ENCODE results near the gene SPATA6.

SPATA6 gene

GRCh38 chr1:48405940-48406339 lies 66.1 kb downstream of the SPATA6 start:
- H3K4me3 ChIP-seq (ENCODE audit: low read length), result no peak overlapping the region
- no peak overlapping the region for H3K9ac ChIP-seq (ENCODE audit: low read length)
- no peaks in the 10 kb centered on the region for H3K36me3 ChIP-seq (ENCODE audit: control insufficient read depth, low read depth, low read length)
- H3K27me3 ChIP-seq (ENCODE audit: control insufficient read depth, insufficient read depth, low read length), result no peaks in the 10 kb centered on the region
- no peaks in the 10 kb centered on the region for H3K9me3 ChIP-seq (ENCODE audit: control insufficient read depth, low read depth, low read length)
- H3K4me1 ChIP-seq (ENCODE audit: control insufficient read depth, low read depth, low read length), result no peaks in the 10 kb centered on the region
- no peak overlapping the region for H3K27ac ChIP-seq (ENCODE audit: low read length)

GRCh38 chr1:48405400-48405799 lies 66.6 kb downstream of the SPATA6 start:
- H3K4me3 ChIP-seq (ENCODE audit: low read length), result no peak overlapping the region

GRCh38 chr1:48402599-48402998 lies 69.4 kb downstream of the SPATA6 start:
- H3K9ac ChIP-seq (ENCODE audit: low read length), result no peak overlapping the region
- no peaks in the 10 kb centered on the region for H3K27me3 ChIP-seq (ENCODE audit: control insufficient read depth, insufficient read depth, low read length)
- no peaks in the 10 kb centered on the region for H3K9me3 ChIP-seq (ENCODE audit: control insufficient read depth, low read depth, low read length)
- H3K4me3 ChIP-seq (ENCODE audit: low read length), result no peak overlapping the region
- no peaks in the 10 kb centered on the region for H3K36me3 ChIP-seq (ENCODE audit: control insufficient read depth, low read depth, low read length)
- no peak overlapping the region for H3K27ac ChIP-seq (ENCODE audit: low read length)
- H3K4me1 ChIP-seq (ENCODE audit: control insufficient read depth, low read depth, low read length), result no peaks in the 10 kb centered on the region

More at GRCh38 chr1:48405400-48405799, 66.6 kb downstream of the SPATA6 start:
- no peak overlapping the region for H3K27ac ChIP-seq (ENCODE audit: low read length)
- H3K36me3 ChIP-seq (ENCODE audit: control insufficient read depth, low read depth, low read length), result no peaks in the 10 kb centered on the region
- H3K4me1 ChIP-seq (ENCODE audit: control insufficient read depth, low read depth, low read length), result no peaks in the 10 kb centered on the region
- no peak overlapping the region for H3K9ac ChIP-seq (ENCODE audit: low read length)
- no peaks in the 10 kb centered on the region for H3K27me3 ChIP-seq (ENCODE audit: control insufficient read depth, insufficient read depth, low read length)
- no peaks in the 10 kb centered on the region for H3K9me3 ChIP-seq (ENCODE audit: control insufficient read depth, low read depth, low read length)

GRCh38 chr1:48396208-48396607 lies 75.8 kb downstream of the SPATA6 start:
- H3K9me3 ChIP-seq (ENCODE audit: control insufficient read depth, low read depth, low read length), result no peaks in the 10 kb centered on the region
- H3K9ac ChIP-seq (ENCODE audit: low read length), result no peak overlapping the region
- no peak overlapping the region for H3K27ac ChIP-seq (ENCODE audit: low read length)

GRCh38 chr1:48391926-48392325 lies 80.1 kb downstream of the SPATA6 start:
- Histone ChIP-seq H3K27me3 (ENCODE audit: control insufficient read depth, insufficient read depth, low read length) (no peaks in the 10 kb centered on the region), H3K4me3 (ENCODE audit: low read length) (no peak overlapping the region), H3K27ac (ENCODE audit: low read length) (no peak overlapping the region)

More at GRCh38 chr1:48396208-48396607, 75.8 kb downstream of the SPATA6 start:
- Histone ChIP-seq H3K4me1 (ENCODE audit: control insufficient read depth, low read depth, low read length) (no peaks in the 10 kb centered on the region), H3K36me3 (ENCODE audit: control insufficient read depth, low read depth, low read length) (no peaks in the 10 kb centered on the region), H3K4me3 (ENCODE audit: low read length) (no peak overlapping the region), H3K27me3 (ENCODE audit: control insufficient read depth, insufficient read depth, low read length) (no peaks in the 10 kb centered on the region)

GRCh38 chr1:48387409-48387808 lies 84.6 kb downstream of the SPATA6 start:
- no peaks in the 10 kb centered on the region for H3K4me1 ChIP-seq (ENCODE audit: control insufficient read depth, low read depth, low read length)

More at GRCh38 chr1:48391926-48392325, 80.1 kb downstream of the SPATA6 start:
- H3K4me1 ChIP-seq (ENCODE audit: control insufficient read depth, low read depth, low read length), result no peaks in the 10 kb centered on the region
- H3K9me3 ChIP-seq (ENCODE audit: control insufficient read depth, low read depth, low read length), result no peaks in the 10 kb centered on the region
- H3K9ac ChIP-seq (ENCODE audit: low read length), result no peak overlapping the region
- no peaks in the 10 kb centered on the region for H3K36me3 ChIP-seq (ENCODE audit: control insufficient read depth, low read depth, low read length)

GRCh38 chr1:48374785-48375184 lies 97.2 kb downstream of the SPATA6 start:
- H3K4me1 ChIP-seq (ENCODE audit: control insufficient read depth, low read depth, low read length), result no peaks in the 10 kb centered on the region
- H3K9me3 ChIP-seq (ENCODE audit: control insufficient read depth, low read depth, low read length), result peaks cover 19% of the 10 kb centered on the region
- H3K9ac ChIP-seq (ENCODE audit: low read length), result no peak overlapping the region
- no peaks in the 10 kb centered on the region for H3K36me3 ChIP-seq (ENCODE audit: control insufficient read depth, low read depth, low read length)
- H3K27ac ChIP-seq (ENCODE audit: low read length), result no peak overlapping the region
- H3K27me3 ChIP-seq (ENCODE audit: control insufficient read depth, insufficient read depth, low read length), result no peaks in the 10 kb centered on the region
- no peak overlapping the region for H3K4me3 ChIP-seq (ENCODE audit: low read length)

More at GRCh38 chr1:48387409-48387808, 84.6 kb downstream of the SPATA6 start:
- Histone ChIP-seq H3K9me3 (ENCODE audit: control insufficient read depth, low read depth, low read length) (peaks cover 3% of the 10 kb centered on the region), H3K4me3 (ENCODE audit: low read length) (no peak overlapping the region), H3K27ac (ENCODE audit: low read length) (no peak overlapping the region), H3K36me3 (ENCODE audit: control insufficient read depth, low read depth, low read length) (no peaks in the 10 kb centered on the region), H3K27me3 (ENCODE audit: control insufficient read depth, insufficient read depth, low read length) (no peaks in the 10 kb centered on the region), H3K9ac (ENCODE audit: low read length) (no peak overlapping the region)

- Histone ChIP-seq H3K4me3 (ENCODE audit: low read length) (no peak overlapping the region), H3K36me3 (ENCODE audit: control insufficient read depth, low read depth, low read length) (no peaks in the 10 kb centered on the region), H3K27me3 (ENCODE audit: control insufficient read depth, insufficient read depth, low read length) (no peaks in the 10 kb centered on the region), H3K4me1 (ENCODE audit: control insufficient read depth, low read depth, low read length) (no peaks in the 10 kb centered on the region), H3K27ac (ENCODE audit: low read length) (no peak overlapping the region), H3K9me3 (ENCODE audit: control insufficient read depth, low read depth, low read length) (peaks cover 19% of the 10 kb centered on the region), H3K9ac (ENCODE audit: low read length) (no peak overlapping the region)
Measured at GRCh38 chr1:48371598-48371997, 100.4 kb downstream of the SPATA6 start.

- Histone ChIP-seq H3K9me3 (ENCODE audit: control insufficient read depth, low read depth, low read length) (no peaks in the 10 kb centered on the region), H3K36me3 (ENCODE audit: control insufficient read depth, low read depth, low read length) (no peaks in the 10 kb centered on the region), H3K27me3 (ENCODE audit: control insufficient read depth, insufficient read depth, low read length) (no peaks in the 10 kb centered on the region), H3K4me1 (ENCODE audit: control insufficient read depth, low read depth, low read length) (no peaks in the 10 kb centered on the region), H3K9ac (ENCODE audit: low read length) (no peak overlapping the region), H3K4me3 (ENCODE audit: low read length) (no peak overlapping the region), H3K27ac (ENCODE audit: low read length) (no peak overlapping the region)
Measured at GRCh38 chr1:48362901-48363300, 109.1 kb downstream of the SPATA6 start.

- H3K9ac ChIP-seq (ENCODE audit: low read length), result no peak overlapping the region
- no peaks in the 10 kb centered on the region for H3K4me1 ChIP-seq (ENCODE audit: control insufficient read depth, low read depth, low read length)
- H3K27ac ChIP-seq (ENCODE audit: low read length), result no peak overlapping the region
- H3K36me3 ChIP-seq (ENCODE audit: control insufficient read depth, low read depth, low read length), result no peaks in the 10 kb centered on the region
- H3K27me3 ChIP-seq (ENCODE audit: control insufficient read depth, insufficient read depth, low read length), result no peaks in the 10 kb centered on the region
- H3K4me3 ChIP-seq (ENCODE audit: low read length), result no peak overlapping the region
- H3K9me3 ChIP-seq (ENCODE audit: control insufficient read depth, low read depth, low read length), result no peaks in the 10 kb centered on the region
Measured at GRCh38 chr1:48356901-48357300, 115.1 kb downstream of the SPATA6 start.

- no peak overlapping the region for H3K4me3 ChIP-seq (ENCODE audit: low read length)
Measured at GRCh38 chr1:48344373-48344772, 127.6 kb downstream of the SPATA6 start.

GRCh38 chr1:48341221-48341620 lies 130.8 kb downstream of the SPATA6 start:
- H3K4me3 ChIP-seq (ENCODE audit: low read length), result no peak overlapping the region
- H3K9ac ChIP-seq (ENCODE audit: low read length), result no peak overlapping the region
- H3K27ac ChIP-seq (ENCODE audit: low read length), result no peak overlapping the region
- no peaks in the 10 kb centered on the region for H3K9me3 ChIP-seq (ENCODE audit: control insufficient read depth, low read depth, low read length)
- H3K4me1 ChIP-seq (ENCODE audit: control insufficient read depth, low read depth, low read length), result no peaks in the 10 kb centered on the region
- H3K36me3 ChIP-seq (ENCODE audit: control insufficient read depth, low read depth, low read length), result no peaks in the 10 kb centered on the region
- no peaks in the 10 kb centered on the region for H3K27me3 ChIP-seq (ENCODE audit: control insufficient read depth, insufficient read depth, low read length)

More at GRCh38 chr1:48344373-48344772, 127.6 kb downstream of the SPATA6 start:
- H3K36me3 ChIP-seq (ENCODE audit: control insufficient read depth, low read depth, low read length), result no peaks in the 10 kb centered on the region
- H3K27ac ChIP-seq (ENCODE audit: low read length), result no peak overlapping the region
- no peak overlapping the region for H3K9ac ChIP-seq (ENCODE audit: low read length)
- no peaks in the 10 kb centered on the region for H3K27me3 ChIP-seq (ENCODE audit: control insufficient read depth, insufficient read depth, low read length)
- H3K4me1 ChIP-seq (ENCODE audit: control insufficient read depth, low read depth, low read length), result no peaks in the 10 kb centered on the region
- no peaks in the 10 kb centered on the region for H3K9me3 ChIP-seq (ENCODE audit: control insufficient read depth, low read depth, low read length)

Data from iPS-18a (cell line).